NCI-H2107 (cell line): ENCODE data around the gene SMYD4.
"Not testable (repeated sequence)": the region's sequence is repeated elsewhere in the genome, so short reads cannot be mapped to it uniquely, and the experiment has no call there.

Experiments used
- DNase-seq: peaks from one replicate; lab custom pipeline; 2025; lab: John Stamatoyannopoulos, UW

Gene SMYD4, protein sequence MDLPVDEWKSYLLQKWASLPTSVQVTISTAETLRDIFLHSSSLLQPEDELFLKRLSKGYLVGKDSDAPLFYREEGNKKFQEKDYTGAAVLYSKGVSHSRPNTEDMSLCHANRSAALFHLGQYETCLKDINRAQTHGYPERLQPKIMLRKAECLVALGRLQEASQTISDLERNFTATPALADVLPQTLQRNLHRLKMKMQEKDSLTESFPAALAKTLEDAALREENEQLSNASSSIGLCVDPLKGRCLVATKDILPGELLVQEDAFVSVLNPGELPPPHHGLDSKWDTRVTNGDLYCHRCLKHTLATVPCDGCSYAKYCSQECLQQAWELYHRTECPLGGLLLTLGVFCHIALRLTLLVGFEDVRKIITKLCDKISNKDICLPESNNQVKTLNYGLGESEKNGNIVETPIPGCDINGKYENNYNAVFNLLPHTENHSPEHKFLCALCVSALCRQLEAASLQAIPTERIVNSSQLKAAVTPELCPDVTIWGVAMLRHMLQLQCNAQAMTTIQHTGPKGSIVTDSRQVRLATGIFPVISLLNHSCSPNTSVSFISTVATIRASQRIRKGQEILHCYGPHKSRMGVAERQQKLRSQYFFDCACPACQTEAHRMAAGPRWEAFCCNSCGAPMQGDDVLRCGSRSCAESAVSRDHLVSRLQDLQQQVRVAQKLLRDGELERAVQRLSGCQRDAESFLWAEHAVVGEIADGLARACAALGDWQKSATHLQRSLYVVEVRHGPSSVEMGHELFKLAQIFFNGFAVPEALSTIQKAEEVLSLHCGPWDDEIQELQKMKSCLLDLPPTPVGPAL

DNA sequence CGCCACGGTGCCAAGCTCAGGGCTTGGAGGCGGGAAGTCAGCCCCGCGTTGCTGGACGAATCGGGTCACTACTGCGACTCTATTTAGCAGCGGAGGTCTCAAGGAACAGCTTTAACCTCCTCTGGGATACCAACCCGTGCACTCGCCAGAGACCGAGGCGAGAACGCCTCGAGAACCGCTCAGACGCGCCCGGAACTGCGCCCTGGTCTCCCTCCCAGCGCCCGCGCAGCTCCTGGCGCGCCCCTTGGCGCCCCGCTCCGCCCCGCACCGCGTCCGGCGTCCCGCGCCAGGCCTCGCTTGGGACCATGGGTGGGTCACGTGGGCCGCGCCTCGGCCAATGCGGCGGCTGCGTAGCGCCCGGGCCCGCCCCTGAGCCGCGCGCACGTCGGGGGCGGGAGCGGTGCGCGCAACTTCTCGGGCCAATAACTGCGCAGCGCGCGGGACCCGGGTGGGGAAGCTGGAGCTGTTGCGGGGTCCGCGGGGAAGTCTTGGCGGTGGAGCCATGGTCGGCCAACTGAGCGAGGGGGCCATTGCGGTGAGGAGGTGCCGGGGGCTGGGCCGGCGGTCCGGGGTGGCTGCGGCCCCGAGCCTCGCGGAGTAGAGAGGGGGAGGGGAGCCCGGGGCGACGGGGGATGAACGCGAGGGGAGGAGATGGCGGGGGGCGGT, at the start of gene SMYD4, which contains the start of gene RPA1:
Gene SMYD4 (minus strand): TSS at position 311 of the 666 bp plus-strand sequence. CDS start 1,908 bp downstream, outside the sequence.
Gene RPA1 (plus strand): TSS at position 414 of the 666 bp plus-strand sequence. CDS start 89 bp downstream, at position 503.
- peak; percentile 60 for DNase-seq

DNA sequence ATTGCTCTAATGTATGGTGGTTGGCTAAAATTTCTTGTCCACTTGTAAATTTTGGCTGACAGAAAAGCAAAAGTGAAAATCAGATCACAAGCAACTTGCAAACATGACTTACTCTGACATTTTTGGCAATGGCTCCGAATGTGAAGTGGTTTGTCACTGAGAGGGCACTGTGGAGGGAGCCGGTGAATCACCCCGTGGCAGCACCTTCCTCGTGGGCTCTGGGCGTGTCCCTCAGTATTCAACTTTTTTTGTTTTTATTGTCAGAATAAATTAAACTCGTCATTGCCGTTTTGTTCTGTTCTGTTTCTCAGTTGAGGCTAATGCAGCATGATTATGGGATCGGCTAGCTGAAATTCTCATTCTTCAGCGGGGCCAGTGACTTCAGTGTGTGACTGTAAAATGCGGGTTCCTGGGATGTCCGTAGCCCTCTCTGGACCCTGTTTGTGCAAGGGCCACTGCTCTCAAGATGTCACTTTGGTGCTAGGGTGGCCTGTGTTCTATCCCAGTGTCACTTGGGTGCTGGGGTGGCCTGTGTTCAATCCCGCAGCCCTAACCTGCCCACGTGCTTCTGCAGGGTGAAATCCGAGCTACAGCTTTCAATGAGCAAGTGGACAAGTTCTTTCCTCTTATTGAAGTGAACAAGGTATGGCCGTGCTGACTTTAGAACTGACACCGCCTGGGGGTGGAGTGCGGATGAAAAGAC, 48.9 kb upstream of the SMYD4 start:
- DNase-seq, result no peak

DNA sequence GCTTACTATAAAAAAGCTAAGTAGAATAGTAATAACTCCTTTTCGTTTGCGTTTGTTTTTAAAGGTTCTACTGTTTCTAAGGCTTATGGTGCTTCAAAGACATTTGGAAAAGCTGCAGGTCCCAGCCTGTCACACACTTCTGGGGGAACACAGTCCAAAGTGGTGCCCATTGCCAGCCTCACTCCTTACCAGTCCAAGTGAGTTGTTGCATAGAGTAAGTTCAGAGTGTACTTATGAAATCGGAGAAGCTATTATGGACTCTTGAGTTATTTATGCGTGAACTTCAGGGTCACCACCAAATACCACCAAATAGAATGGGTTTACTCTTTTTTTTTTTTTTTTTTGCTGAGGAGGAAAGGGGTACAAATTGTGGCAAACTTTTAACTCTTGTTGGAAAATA, 45.9 kb upstream of the SMYD4 start:
- DNase-seq, result no peak

DNA sequence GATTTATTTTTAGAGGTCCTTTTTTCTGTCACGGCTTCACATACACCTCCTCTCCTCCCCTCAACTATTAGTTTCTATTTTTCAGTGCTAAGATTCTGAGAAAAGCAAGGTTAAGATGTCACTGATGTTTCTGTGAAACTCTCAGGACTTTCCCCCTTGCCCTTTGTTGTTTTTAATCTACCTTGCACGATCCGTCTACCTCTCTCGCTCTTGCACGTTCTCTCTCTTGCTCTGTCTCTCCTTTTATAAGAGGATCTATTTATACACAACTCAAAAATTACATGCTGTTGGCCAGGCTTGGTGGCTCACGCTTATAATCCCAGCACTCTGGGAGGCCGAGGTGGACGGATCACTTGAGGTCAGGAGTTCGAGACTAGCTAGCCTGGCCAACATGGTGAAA, 43.7 kb upstream of the SMYD4 start:
- no peak for DNase-seq

DNA sequence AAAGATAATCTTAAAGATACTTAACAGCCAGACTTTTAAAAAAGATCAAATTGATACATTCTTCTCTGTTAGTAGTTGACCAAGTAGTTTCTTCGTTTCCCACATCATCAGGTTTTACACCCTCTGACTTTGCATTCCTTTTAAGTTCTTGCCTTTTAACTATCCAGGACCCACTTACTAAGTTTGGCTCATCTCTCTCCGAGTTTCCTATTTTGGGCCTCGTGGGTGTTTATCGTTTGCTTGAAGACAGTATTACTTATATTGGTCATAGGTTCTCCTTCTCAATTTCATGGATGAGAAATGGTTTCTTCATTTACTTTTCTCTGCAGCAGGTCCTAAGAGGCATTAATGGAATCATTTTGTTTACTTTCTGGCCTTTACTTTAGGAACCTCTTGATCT, 43.3 kb upstream of the SMYD4 start:
- no peak for DNase-seq

DNA sequence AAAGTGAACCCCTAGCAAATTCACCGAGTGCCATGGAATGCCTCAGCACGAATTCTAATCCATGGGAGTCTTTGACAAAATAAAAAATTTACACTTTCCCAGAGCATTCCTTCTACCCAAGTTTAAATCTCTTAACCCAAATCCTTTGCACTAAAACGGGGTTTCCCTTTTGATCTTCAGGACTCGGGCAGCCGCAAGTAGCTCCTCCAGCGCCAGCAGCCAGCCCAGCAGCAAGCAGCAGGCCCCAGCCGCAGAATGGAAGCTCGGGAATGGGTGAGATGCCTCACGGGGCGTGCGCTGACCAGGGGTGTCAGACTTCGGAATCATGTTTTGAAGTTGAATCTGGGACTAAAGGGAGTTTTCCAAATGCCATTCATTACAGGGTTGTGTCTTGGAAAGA, 42.6 kb upstream of the SMYD4 start:
- no peak for DNase-seq

DNA sequence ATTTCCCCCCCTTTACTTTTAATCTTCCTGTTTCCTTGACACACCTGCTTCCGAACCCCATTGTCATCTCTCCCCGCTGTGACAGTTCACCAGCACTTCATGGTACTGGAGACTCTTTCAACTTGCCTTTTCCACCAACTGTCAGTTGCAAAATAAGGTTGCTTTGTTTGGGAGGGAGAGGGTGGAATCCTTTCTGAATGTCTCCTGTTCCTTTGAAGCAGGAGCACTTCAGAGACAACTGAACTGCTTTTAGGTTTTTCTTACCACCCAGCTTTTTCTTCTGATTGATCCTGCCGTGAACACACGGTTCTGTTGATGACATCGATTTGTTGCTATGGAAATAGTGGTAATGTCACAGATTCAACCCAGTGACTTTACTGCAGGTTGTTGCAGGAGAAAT, 42.1 kb upstream of the SMYD4 start:
- DNase-seq, result no peak

DNA sequence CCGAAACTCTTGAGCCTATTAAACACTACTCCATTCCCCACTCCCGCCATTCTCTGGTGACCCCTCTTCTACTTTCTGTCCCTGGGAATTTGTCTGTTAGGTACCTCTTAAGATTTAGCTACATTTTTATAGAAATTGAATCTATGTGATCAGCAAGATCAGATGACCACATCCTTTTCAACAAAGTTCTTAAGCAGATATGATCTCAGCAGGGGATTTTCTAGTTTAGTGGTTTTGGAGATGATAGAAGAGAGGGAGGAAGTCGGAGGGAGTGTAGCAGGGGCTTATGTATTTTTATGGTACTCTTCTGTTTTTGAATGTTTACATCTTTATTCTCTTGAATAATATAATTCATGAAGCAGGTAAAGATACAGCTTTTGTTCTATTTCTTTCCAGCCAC, 40.9 kb upstream of the SMYD4 start:
- no peak for DNase-seq

DNA sequence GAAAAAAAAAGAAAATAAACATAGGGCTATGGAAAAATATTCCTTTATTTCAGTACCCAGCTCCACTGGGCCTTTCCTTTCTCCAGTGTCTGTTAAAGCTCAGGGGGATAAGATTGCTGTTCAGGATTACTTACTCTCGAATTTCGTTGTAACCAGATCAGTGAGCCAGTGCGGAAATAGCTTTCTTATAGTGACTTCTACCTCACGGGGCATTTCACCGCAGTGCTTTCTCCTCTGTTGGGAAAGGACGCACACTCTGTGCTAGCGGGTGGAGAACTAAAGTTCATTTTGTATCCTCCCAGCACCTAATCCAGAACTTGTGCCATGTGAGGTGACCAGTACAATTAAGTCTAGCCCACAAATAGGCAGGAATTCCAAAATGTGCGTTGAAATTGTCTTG, 38.4 kb upstream of the SMYD4 start:
- DNase-seq, result no peak

DNA sequence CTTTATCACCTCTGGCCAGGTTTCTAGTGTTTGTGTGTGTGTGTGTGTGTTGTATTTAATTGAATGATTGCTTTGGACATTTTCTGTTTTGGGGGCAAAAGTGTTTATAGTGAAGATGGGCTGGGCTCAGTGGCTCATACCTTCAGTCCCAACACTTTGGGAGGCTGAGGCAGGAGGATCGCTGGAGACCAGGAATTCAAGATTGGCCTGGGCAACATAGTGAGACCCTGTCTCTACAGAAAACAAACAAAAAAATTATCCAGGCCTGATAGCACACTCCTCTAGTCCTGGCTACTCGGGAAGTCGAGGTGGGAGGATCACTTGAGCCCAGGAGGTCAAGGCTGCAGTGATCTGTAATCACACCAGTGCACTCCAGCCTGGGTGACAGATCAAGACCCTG, 37.6 kb upstream of the SMYD4 start:
- no peak for DNase-seq

DNA sequence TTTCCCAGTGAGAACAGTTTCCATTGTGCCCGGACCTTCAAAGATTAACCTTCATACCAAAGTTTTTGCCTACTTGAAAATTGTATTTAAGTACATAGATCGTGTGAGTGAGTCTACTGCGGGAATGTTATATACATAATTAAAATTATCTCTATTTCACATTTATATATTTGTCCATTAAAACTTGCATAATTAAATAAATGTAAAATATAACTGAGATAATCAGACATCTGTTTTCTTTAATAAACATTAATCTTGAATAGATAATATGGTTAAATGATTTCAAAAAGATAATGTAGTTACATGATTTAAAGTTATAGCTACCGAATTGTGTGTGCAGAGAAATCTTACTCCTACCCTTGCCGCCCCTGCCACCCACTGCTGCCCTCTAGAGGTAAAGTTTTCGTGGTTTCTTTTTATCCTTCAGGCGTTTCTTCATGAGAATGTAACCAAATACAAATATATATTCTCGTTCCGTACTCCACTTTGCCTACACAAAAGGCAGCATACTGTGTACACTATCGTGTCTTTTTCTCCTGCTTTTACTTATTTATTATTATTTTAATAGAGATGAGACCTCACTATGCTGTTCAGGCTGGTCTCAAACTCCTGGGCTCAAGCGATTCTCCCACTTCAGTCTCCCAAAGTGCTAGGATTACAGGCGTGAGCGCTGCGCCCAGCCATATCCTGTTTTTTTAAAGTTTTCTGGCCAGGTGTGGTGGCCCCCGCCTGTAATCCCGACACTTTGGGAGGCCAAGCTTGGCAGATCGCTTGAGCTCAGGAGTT, 35.7 kb upstream of the SMYD4 start:
- DNase-seq, result no peak

DNA sequence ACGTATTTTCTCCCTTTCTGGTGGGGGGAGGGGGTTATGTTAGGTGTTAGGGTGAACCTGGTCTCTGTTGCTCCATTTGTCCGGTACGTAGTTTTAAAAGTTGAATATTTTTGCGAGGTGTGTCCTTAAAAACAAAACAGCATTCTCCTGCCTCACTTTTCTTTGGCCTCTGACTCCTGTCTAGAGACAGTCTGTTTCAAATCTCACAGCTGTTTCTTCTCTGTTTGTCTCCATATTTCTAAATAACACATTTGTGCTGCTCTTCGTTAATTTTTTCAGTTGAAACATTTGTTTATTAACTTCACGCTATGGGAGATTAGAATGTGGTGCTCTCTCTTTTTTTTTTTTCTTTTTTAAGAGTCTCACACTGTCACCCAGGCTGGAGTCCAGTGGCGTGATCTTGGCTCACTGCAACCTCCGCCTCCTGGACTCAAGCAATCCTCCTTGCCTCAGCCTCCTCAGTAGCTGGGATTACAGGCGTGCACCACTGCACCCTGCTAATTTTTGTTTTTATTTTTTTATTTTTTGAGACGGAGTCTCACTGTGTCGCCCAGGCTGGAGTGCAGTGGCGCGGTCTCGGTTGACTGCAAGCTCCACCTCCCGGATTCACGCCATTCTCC, 31.8 kb upstream of the SMYD4 start:
- DNase-seq, result no peak

DNA sequence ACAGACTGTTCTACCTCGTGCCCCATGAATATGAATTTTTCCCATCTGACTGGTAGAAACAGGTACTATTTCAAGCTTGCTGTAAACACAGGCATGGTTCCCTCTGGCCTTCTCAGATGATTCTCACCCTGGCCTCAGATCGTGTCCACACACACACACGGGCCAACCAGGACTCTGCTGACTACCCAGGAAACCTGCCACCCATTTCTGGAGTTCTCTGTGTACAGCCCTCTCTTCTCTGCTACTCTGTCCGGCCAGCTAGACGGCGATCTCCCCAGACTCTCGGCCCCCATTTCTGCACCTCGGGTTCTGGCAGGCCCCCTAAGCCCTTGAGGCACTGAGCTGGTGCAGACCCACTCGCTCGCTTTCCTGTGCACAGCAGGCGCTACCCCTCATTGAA, 31.3 kb upstream of the SMYD4 start:
- no peak for DNase-seq

DNA sequence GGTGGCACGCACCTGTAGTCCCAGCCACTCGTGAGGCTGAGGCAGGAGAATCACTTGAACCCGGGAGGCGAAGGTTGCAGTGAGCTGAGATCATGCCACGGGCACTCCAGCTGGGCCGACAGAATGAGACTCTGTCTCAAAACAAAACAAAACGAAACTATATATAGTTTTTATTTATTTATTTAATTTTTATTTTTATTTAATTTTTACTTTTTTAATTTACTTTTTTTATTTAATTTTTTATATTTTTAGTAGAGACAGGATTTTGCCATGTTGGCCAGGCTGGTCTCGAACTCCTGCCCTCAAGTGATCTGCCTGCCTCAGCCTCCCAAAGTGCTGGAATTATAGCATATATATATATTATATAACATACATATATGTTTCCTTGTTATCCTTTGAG, 26.8 kb upstream of the SMYD4 start:
- not testable (repeated sequence) for DNase-seq

DNA sequence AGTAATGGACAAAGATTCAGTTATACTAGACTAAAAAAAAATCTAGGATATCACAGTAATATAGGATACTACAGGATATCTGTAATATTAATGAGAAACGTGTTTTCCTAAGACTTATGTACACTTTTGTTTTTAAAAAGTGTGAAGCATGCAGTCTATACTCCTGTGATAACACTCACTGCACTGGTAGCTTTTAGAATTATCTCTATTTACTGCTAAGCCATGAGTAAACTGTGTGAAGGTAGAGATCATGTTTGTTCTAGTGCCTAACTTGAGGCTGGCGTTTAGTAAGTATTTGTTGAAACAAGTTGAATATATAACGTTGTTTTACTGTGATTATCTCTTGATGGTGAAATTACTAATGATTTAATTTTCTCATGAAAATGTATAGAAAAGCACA, 24.0 kb upstream of the SMYD4 start:
- DNase-seq, result no peak

DNA sequence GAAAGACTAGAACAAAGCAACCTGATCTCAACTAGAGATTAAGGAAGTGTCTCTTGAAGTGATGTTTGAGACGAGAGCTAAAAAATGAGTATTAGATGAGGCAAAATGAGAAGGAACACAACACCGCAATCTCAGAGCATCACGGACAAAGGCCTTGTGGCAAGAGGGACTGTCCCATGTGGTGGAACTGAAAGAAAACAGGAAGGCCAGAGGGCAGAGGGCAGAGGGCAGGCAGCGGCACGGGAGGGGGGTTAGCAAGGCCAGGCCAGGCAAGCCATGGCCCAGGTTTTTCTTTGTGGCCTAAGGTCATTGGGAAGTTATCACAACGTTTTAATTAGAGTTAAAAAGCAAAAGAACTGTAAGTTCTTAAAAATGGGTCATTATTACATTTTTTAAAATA, 22.6 kb upstream of the SMYD4 start:
- no peak for DNase-seq

DNA sequence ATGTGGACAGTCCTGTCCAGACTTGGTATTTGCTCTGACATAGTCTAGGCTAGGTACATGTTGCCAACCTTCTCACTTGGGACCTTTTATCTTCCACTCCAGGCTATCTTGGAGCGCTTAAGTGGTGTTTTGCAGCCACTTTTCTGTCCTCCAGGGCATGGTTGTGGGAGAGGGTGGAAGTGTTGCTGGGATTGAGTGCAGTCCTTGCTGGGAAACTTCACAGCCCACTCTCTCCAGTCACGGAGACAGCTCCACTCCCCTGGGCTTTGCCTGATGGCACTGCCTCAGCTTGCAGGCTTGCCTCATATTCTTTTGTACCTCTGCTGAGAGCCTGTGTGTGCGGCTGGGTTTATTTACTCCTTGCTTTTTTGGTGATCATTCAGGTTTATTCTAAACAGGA, 17.5 kb upstream of the SMYD4 start:
- DNase-seq, result no peak

DNA sequence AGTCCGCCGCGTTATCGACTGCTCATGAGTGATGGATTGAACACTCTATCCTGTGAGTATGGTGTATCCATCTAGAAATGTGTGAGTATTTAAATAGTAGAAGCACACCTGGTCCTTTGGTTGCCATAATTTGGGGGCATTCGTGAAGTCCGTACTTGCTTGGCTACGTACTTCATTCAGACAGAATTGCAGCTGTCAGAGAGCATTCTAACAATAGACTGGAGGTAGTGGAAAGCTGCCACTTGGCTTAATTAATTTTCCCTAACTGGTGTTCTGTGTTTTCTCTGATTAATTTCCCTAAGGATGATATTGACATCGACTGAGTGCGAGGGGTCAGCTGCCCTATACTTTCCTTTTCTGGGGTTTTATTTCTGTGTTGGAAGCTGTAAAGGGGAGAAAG, 14.2 kb upstream of the SMYD4 start:
- no peak for DNase-seq

DNA sequence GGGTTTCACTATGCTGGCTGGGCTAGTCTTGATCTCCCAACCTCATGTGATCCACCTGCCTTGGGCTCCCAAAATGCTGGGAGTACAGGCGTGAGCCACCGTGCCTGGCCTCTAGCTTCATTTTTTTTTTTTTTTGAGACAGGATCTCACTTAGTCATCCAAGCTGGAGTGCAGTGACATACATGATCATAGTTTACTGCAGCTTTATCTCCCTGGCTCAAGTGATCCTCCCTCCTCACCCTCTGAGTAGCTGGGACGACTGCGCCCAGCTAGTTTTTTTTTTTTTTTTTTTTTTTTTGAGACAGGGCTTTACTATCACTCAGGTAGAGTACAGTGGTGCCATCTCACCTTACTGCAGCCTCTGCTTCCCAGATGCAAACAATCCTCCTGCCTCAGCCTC, 9.8 kb upstream of the SMYD4 start:
- DNase-seq, result no peak

DNA sequence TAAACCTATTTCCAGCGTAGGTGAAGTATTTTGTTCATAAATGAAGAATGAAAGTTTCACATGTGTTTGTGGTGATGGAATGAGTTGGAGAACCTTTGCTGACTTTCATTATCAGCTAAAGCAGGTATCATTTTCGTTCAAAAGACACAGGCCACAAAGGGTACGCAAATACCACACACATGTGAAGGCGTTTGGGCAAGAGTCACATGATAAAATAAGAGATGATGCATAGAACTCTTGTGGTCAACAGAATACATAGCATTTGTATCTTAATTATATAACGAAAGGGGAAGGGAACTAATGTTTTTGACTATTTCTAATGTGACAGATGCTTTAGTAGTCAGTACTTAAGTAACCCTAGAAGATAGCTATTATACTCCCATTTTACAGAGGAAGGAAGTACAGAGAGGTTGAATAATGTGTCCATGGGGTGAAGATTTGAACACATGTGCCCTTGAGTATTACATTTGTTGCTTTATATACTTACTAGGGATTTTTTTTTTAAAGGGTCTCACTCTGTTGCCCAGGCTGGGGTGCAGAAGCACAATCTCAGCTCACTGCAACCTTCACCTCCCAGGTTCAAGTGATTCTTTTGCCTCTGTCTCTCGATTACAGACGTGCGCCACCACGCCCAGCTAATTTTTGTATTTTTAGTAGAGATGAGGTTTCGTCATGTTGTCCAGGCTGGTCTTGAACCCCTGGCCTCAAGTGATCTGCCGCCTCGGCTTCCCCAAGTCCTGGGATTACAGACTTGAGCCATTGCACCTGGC, 4.9 kb upstream of the SMYD4 start:
- DNase-seq, result no peak
